NCI-H2227 (cell line): ENCODE results near the gene MAG.
"Not testable (repeated sequence)": the region's sequence is repeated elsewhere in the genome, so short reads cannot be mapped to it uniquely, and the experiment has no call there.

Source experiments
- DNase-seq: peaks from one replicate; lab custom pipeline; 2025; ENCODE audit not compliant: unreplicated experiment; lab: John Stamatoyannopoulos, UW

Gene MAG

DNA sequence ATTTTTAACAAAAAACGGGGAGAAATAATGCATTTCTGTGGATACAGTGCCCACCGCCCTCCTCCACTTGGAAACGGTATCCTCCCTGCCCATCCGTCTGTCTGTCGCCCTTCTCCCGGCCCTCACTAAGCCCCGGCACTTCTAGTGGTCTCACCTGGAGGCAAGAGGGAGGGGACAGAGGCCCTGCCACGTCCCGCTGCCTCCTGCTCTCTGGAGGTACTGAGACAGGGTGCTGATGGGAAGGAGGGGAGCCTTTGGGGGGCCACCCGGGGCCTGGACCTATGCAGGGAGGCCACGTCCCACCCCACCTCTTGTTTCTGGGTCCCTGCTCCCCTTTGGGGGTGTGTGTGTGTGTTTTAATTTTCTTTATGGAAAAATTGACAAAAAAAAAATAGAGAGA, 12.6 kb upstream of the MAG start:
- no peak for DNase-seq

DNA sequence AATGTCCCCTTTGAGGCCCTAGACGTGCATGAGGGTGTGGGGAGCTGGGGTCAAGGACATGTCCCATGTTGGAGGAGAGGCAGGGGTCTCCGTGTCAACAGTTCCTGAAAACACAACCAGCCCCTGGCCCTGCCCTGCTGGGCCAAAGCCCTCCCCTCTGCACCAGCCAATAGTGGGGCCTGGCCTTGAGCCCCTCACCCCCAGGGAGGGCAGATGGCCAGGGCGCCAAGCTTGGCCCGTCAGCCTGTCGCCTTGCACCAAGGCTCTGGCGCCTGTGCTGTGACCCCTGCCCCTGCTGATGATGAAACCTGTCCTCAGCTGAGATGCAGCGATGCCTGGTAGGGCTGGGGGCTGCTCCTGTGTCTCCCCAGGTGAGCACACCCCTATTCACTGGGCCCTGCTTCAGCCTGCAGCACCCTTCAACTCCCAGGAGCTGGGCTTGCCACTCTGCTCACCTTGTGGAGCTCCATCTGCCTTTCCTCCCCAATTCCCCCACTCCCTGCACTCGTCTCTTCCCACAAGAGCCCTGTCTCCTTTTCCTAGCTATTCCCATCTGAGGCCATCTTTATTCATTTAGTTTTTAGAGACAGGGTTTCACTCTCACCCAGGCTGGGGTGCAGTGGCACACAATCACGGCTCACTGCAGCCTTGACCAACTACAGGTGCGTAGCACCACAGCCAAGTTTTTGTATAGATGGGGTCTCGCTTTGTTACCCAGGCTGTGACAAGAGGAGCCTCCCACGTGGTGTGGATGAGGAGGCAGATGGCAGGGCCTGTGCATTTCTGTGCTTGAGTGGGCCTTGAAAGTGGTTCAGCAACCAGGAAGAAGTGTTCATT, 11.8 kb upstream of the MAG start:
- no peak for DNase-seq

DNA sequence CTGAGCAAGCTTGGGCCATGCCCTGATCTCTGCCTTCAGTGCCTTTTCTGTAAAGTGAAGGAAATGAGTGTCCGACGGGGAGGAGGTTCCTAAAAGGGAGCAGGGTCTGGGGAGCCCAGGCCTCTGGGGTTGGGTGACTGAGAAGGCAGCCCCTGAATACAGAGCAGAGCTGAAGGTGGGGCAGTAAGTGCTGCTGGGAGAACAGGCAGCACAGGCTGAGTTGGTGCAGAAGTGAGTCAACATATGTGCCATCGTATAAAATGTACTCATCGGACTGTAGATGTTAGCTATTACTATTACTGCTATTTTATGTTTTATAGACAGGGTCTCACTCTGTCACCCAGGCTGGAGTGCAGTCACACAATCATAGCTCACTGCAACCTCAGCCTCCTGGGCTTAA, 10.7 kb upstream of the MAG start:
- DNase-seq: no peak

DNA sequence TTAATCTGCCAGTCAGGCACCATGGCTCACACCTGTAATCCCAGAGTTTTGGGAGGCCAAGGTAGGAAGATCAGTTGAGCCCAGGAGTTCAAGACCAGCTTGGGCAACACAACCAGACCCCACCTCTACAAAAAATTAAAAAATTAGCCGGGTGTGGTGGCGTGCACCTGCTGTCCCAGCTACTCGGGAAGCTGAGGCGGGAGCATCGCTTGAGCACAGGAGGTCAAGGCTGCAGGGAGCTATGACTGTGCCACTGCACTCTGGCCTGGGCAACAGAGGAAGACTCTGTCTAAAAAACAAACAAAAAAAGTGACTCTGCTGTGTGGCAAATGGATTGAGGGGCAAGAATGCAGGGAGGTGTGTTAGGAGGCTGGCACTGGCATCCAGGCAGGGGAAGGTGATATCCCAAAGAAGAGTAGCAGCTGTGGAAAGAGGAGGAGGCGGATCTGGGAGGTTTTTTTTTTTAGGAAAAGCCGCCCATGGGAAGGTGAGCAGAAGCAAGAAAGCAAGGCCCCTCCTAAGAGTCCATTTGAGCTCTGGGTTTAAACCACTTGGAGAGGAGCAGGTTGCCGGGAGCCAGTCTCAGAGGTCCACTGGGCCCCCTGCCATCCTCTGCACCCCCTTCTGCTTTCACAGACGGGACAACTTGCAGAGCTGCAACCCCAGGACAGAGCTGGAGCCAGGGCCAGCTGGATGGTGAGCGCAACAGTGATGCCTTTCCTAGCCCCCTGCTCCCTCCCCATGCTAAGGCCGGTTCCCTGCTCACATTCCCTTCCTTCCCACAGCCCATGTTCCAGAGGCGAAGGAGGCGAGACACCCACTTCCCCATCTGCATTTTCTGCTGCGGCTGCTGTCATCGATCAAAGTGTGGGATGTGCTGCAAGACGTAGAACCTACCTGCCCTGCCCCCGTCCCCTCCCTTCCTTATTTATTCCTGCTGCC, 7.5 kb upstream of the MAG start:
- no peak for DNase-seq

DNA sequence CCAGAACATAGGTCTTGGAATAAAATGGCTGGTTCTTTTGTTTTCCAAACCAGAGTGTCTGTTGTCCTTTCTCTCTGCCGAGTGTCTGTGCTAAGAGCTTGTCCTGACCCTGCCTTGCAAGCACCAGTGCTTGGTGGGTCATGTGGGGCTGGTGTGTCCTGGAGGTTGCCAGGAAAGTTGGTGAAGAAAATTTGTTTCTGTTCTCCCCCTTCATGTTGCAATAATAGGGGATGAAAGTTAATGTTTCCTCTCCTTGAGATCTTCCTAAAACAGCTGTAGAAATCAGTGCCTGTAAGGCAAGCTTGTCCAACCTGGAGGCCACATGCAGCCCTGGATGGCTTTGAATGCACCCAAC, 6.9 kb upstream of the MAG start:
- no peak for DNase-seq

DNA sequence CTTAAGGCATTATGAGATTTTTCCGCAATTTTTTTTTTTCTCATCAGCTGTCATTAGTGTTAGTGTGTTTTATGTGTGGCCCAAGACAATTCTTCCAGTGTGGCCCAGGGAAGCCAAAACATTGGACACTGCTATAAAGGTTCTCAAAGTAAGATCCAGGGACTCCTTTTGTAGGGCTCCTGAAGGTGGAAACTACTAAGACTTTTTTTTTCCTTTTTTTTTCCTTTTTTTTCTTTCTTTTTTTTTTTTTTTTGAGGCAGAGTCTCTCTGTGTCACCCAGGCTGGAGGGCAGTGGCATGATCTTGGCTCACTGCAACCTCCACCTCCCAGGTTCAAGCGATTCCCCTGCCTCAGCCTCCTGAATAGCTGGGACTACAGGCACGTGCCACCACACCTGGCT, 6.5 kb upstream of the MAG start:
- DNase-seq: not testable (repeated sequence)

- DNase-seq: not testable (repeated sequence)
These were observed 5.9 kb upstream of the MAG start for GRCh38 chr19:35286101-35286500.

GRCh38 chr19:35287713-35288112, 4.2 kb upstream of the MAG start:
- no peak for DNase-seq

- DNase-seq: no peak
These were observed 3.6 kb upstream of the MAG start for GRCh38 chr19:35288331-35288730.

DNA sequence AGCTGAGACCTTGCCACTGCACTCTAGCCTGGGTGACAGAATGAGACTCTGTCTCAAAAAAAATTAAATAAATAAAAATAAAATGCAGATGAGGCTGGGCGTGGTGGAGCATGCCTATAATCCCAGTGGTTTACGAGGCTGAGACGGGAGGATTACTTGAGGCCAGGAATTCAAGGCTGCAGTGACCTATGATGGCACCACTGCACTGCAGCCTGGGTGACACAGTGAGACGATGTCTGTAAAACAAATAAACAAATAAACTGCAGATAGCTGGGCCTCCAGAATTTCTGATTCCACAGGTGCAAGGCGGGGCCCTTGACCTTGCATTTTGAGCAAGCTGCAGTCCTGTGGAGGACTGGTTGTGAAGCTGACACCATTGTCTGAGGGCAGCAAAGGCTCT, 3.1 kb upstream of the MAG start:
- DNase-seq: no peak

DNA sequence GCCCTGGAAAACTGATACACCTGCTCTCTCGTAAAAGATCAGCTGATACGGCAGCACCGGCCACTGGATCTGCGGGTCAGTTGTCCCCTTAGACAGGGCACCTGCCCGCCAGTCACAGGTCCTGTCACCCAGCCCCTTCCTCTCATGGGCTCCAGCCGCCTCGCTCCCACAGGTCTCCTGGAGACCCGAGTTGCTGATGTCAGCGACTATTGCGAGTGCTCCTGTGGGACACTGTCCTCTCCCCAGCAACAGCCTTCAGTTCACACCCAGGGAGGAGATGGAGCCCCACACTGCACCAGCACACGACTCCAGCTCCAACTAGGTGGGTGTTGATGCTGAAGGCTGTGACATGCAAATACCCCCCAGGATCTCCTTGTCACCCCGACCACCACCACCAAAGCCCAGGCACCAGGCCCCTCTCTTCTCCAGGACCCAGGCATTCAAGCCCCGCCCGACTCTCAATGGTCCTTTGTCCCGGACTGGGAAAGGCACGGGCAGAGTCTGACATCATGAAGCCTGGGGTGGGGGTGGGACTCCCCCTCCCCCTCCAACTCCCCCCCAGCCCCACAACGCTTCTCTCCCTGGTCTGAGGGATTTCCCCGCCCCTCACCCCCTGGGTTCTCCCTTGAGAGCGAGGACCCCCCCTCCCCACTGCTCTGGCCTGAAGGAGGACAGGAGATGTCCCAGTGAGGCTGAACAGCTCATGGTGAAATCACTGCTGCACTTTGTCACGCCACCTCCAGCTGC, 1.4 kb upstream of the MAG start:
- DNase-seq: no peak

GRCh38 chr19:35291259-35291658, 702 bp upstream of the MAG start:
- DNase-seq: no peak

- DNase-seq: peak; percentile 72
These were observed 731 bp downstream of the MAG start for GRCh38 chr19:35292421-35293362.

DNA sequence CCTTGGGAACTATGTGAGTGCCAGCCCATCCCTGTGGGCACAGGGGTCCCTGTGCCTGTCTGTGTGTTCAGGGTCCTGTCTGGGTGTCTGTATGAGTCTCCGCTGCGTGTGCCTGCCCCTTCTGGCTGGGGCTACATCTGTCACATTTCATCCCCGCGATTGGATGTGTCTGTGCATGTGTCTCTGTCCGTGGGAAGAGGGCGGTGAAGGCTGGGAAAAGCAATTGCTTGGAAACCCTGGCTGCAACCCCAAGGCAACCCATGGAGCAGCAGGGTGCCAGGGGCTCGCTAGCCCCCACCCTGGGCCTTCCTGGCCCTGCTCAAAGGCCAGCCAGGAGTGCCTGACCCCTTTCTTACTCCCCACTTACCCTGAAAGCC, 1.4 kb downstream of the MAG start:
- DNase-seq: no peak

GRCh38 chr19:35293808-35294207, 1.8 kb downstream of the MAG start:
- no peak for DNase-seq

DNA sequence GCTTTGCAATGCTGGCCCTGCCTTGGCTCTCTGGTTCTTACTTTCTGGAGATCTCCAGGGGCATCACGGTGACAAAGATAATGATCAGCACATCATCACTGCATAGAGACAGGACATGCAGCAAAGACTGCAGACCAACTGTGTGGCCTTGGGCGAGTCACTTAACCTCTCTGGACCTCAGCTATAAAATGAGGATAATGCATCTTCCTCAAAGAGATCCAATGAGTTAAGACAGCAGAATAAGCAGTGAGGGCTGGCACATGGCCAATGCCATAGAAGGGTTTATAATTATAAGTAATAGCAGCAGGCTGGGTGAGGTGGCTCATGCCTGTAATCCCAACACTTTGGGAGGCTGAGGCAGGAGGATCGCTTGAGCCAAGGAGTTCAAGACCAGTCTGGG, 2.4 kb downstream of the MAG start:
- peak; percentile 60 for DNase-seq

DNA sequence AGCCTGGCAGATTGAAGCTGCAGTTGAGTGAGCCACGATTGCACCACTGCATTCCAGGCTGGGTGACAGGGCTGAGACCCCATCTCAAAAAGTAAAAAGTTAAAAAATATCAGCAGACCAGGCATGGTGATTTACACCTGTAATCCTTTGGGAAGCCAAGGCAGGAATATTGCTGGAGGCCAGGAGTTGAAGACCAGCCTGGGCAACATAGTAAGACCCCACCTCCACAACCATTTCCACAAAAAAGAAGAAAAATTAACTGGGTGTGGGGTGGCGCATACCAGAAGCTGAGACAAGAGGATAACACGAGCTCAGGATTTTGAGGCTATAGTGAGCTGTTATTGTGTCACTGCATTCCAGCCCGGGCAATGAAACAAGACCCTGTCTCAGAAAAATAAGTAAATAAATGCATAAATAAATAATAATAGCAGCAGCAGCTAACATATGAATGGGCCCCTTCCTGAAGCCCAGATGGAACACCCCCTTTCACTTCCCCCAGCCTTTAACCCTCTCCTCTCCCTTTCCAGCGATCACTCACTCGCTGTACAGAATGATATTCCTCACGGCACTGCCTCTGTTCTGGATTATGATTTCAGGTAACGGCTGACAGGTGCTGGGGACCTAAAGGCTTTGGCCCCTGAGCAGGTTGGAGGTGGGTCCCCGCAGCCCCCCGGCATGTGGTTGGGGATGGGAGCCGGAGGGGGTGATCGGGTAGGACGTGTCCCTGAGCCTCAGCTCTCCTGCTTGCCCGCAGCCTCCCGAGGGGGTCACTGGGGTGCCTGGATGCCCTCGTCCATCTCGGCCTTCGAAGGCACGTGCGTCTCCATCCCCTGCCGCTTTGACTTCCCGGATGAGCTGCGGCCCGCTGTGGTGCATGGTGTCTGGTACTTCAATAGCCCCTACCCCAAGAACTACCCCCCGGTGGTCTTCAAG, 3.2 kb downstream of the MAG start:
- no peak for DNase-seq

DNA sequence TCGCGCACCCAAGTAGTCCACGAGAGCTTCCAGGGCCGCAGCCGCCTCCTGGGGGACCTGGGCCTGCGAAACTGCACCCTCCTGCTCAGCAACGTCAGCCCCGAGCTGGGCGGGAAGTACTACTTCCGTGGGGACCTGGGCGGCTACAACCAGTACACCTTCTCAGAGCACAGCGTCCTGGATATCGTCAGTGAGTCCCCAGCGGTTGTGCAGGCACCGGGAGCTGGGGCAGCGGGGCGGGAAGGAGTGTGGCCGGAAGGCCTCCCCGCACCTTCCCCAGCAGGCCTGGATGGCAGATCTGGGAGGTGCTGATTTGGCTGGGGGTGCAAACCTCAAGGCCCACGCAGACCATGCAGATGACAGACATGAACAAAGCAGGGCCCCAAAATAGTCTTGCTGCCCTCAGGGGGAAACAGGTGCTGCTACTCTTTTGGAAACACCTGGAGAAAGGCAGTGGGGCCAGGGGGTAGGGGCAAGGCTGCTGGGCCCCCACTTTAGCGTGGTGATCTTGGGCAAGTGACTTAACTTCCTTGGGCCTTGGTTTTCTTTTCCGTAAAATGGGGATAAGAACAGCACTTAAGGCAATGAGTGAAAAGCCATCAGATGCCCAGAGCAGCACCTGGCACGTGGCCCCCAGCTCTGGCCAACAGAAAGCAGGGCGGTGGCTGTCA, 4.0 kb downstream of the MAG start:
- DNase-seq: no peak
